ENCODE measurements around the gene IL22RA1. TPM values are rescaled to one million over a fixed set of nuclear protein-coding genes. Genes with fewer than 3 reads are reported as not detected.

The IL22RA1 gene
- total and polyA plus RNA-seq, 10 of the 15 experiments (the other 5 are each of a cell fraction or from before 2014, with no cell fraction given) = not detected

DNA sequence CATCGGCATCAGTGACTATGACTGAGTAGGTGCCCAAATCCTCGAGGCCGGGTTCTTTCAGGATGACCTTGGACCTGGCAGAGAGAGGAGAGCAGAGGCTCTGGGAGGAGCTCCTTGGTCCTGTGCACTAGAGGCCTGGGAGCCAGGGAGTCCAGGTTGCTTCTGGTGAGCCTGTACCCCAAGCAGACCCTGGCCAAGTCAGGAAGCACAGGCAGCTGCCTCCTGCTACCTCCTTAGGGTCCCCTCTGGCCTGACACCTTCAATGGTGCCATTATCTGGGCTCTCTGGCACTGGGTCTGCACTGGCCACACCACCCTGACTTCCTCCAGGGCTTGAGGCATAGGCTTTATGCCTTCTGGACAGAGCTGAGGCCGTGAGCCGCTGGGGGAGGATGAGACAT lies 68.7 kb downstream of the IL22RA1 start (continued):
- TF ChIP-seq, protein P1, sequence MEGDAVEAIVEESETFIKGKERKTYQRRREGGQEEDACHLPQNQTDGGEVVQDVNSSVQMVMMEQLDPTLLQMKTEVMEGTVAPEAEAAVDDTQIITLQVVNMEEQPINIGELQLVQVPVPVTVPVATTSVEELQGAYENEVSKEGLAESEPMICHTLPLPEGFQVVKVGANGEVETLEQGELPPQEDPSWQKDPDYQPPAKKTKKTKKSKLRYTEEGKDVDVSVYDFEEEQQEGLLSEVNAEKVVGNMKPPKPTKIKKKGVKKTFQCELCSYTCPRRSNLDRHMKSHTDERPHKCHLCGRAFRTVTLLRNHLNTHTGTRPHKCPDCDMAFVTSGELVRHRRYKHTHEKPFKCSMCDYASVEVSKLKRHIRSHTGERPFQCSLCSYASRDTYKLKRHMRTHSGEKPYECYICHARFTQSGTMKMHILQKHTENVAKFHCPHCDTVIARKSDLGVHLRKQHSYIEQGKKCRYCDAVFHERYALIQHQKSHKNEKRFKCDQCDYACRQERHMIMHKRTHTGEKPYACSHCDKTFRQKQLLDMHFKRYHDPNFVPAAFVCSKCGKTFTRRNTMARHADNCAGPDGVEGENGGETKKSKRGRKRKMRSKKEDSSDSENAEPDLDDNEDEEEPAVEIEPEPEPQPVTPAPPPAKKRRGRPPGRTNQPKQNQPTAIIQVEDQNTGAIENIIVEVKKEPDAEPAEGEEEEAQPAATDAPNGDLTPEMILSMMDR (IDR thresholded peaks at IDR 0.05 in 2 of 3, conservative IDR thresholded peaks at IDR 0.05 in 1 of 3; ENCODE audit: control insufficient read depth in 2 of 3, extremely low read depth in 1 of 3, insufficient read depth in 1 of 3, low read depth in 3 of 3, low read length in 3 of 3) = no peak
- TF ChIP-seq, protein P2, sequence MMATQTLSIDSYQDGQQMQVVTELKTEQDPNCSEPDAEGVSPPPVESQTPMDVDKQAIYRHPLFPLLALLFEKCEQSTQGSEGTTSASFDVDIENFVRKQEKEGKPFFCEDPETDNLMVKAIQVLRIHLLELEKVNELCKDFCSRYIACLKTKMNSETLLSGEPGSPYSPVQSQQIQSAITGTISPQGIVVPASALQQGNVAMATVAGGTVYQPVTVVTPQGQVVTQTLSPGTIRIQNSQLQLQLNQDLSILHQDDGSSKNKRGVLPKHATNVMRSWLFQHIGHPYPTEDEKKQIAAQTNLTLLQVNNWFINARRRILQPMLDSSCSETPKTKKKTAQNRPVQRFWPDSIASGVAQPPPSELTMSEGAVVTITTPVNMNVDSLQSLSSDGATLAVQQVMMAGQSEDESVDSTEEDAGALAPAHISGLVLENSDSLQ (IDR thresholded peaks at IDR 0.05) = no peak
- TF ChIP-seq POU2F2 (IDR thresholded peaks at IDR 0.05; ENCODE audit: borderline replicate concordance, low read depth, low read length) = no peak
- TF ChIP-seq, protein P3, sequence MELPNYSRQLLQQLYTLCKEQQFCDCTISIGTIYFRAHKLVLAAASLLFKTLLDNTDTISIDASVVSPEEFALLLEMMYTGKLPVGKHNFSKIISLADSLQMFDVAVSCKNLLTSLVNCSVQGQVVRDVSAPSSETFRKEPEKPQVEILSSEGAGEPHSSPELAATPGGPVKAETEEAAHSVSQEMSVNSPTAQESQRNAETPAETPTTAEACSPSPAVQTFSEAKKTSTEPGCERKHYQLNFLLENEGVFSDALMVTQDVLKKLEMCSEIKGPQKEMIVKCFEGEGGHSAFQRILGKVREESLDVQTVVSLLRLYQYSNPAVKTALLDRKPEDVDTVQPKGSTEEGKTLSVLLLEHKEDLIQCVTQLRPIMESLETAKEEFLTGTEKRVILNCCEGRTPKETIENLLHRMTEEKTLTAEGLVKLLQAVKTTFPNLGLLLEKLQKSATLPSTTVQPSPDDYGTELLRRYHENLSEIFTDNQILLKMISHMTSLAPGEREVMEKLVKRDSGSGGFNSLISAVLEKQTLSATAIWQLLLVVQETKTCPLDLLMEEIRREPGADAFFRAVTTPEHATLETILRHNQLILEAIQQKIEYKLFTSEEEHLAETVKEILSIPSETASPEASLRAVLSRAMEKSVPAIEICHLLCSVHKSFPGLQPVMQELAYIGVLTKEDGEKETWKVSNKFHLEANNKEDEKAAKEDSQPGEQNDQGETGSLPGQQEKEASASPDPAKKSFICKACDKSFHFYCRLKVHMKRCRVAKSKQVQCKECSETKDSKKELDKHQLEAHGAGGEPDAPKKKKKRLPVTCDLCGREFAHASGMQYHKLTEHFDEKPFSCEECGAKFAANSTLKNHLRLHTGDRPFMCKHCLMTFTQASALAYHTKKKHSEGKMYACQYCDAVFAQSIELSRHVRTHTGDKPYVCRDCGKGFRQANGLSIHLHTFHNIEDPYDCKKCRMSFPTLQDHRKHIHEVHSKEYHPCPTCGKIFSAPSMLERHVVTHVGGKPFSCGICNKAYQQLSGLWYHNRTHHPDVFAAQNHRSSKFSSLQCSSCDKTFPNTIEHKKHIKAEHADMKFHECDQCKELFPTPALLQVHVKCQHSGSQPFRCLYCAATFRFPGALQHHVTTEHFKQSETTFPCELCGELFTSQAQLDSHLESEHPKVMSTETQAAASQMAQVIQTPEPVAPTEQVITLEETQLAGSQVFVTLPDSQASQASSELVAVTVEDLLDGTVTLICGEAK (IDR thresholded peaks at IDR 0.05; ENCODE audit: borderline replicate concordance) = no peak
- no peak for TF ChIP-seq BRCA1 (IDR thresholded peaks at IDR 0.05; ENCODE audit: low read depth, low read length)
